Skeletal muscle cell (primary cell): Measurements from ENCODE around the gene CELA2B.
"Not testable (repeated sequence)": the region's sequence is repeated elsewhere in the genome, so short reads cannot be mapped to it uniquely, and the experiment has no call there.

Experiments used
- DNase-seq: peaks from one replicate; pipeline ENCODE4 v3.0.0-alpha.2; 2010; ENCODE audit warnings: low read depth
- H3K4me3 ChIP-seq: 2 replicates; pipeline ENCODE4 v1.5.1; 2011; ENCODE audit warnings: low read depth, mild to moderate bottlenecking, control low read depth, low read length, moderate library complexity

Gene CELA2B

GRCh38 chr1:15521206-15521906, 45.5 kb downstream of the CELA2B start:
- H3K4me3 ChIP-seq, DNase-seq: not testable (repeated sequence)

GRCh38 chr1:15522551-15522950, 46.6 kb downstream of the CELA2B start:
- H3K4me3 ChIP-seq = no peak overlapping the region
- DNase-seq = no peak

- DNase-seq = no peak
- H3K4me3 ChIP-seq = peak overlapping the region; percentile 69
These were observed 47.5 kb downstream of the CELA2B start for GRCh38 chr1:15523104-15524020.

- no peak for DNase-seq
- peak within 1 kb of the TSS; percentile 95 for H3K4me3 ChIP-seq
These were observed 48.0 kb downstream of the CELA2B start, which contains the start of gene CASP9 for GRCh38 chr1:15524021-15524282. TSS of gene CASP9 (minus strand) at chr1:15524215. CDS start at chr1:15524200, 15 bp downstream.

- peak overlapping the region; percentile 69 for H3K4me3 ChIP-seq
- peak; percentile 88 for DNase-seq
These were observed 48.6 kb downstream of the CELA2B start for GRCh38 chr1:15524283-15525049.

GRCh38 chr1:15525050-15526020, 49.4 kb downstream of the CELA2B start:
- peak; percentile 94 for DNase-seq
- peak overlapping the region; percentile 95 for H3K4me3 ChIP-seq

GRCh38 chr1:15526021-15526489, 50.2 kb downstream of the CELA2B start:
- DNase-seq = no peak
- H3K4me3 ChIP-seq = peak overlapping the region; percentile 95

- DNase-seq = peak; percentile 100
- H3K4me3 ChIP-seq = peak within 1 kb of the TSS; percentile 95
These were observed 50.8 kb downstream of the CELA2B start, which contains the start of gene DNAJC16 for GRCh38 chr1:15526490-15527339. TSS of gene DNAJC16 (plus strand) at chr1:15526848. CDS start at chr1:15529106, 2,258 bp downstream.

- H3K4me3 ChIP-seq = no peak overlapping the region
- no peak for DNase-seq
These were observed 55.1 kb downstream of the CELA2B start for GRCh38 chr1:15531003-15531402.

GRCh38 chr1:15531682-15532081, 55.8 kb downstream of the CELA2B start:
- DNase-seq = no peak
- H3K4me3 ChIP-seq = no peak overlapping the region

- H3K4me3 ChIP-seq = no peak overlapping the region
- DNase-seq = no peak
These were observed 62.9 kb downstream of the CELA2B start for GRCh38 chr1:15538771-15539170.

GRCh38 chr1:15540186-15540585, 64.3 kb downstream of the CELA2B start:
- no peak for DNase-seq
- no peak overlapping the region for H3K4me3 ChIP-seq
